Astrocyte (in vitro differentiated cells and primary cell): ENCODE measurements around the gene MXRA8. TPM values are rescaled to one million over a fixed set of nuclear protein-coding genes. Genes with fewer than 3 reads are reported as not detected.

Experiments used
- DNase-seq: peaks from one replicate; pipeline ENCODE4 v3.0.0-alpha.2; 2010; ENCODE audit warnings: low read depth
- FAIRE-seq: peaks from 2 replicates; lab custom pipeline; 2011; peaks lifted over from hg19 to GRCh38; lab: Jason Lieb, UNC
- H2AFZ ChIP-seq: 2 replicates; pipeline ENCODE4 v1.6.0; 2012; ENCODE audit warnings: low read depth, low read length, inconsistent platforms
- H3K27ac ChIP-seq: 2 replicates; pipeline ENCODE4 v1.5.1; 2011; ENCODE audit warnings: low read depth, low read length, inconsistent platforms
- H3K27me3 ChIP-seq: 2 replicates; pipeline ENCODE4 v1.6.0; 2011; ENCODE audit warnings: low read length, inconsistent platforms; ENCODE audit not compliant: insufficient read depth
- H3K36me3 ChIP-seq: 2 replicates; pipeline ENCODE4 v1.5.1; 2011; ENCODE audit warnings: low read length, inconsistent platforms; ENCODE audit not compliant: insufficient read depth
- H3K4me1 ChIP-seq: 2 replicates; pipeline ENCODE4 v1.5.1; 2011; ENCODE audit warnings: low read length, inconsistent platforms; ENCODE audit not compliant: insufficient read depth
- H3K4me2 ChIP-seq: 2 replicates; pipeline ENCODE4 v1.6.0; 2012; ENCODE audit warnings: low read length, inconsistent platforms
- H3K4me3 ChIP-seq: 2 replicates; pipeline ENCODE4 v1.5.1; 2011; ENCODE audit warnings: low read depth, mild to moderate bottlenecking, low read length, inconsistent platforms; ENCODE audit not compliant: insufficient read depth
- H3K79me2 ChIP-seq: 2 replicates; pipeline ENCODE4 v1.6.0; 2012; ENCODE audit warnings: mild to moderate bottlenecking, low read length, inconsistent platforms; ENCODE audit not compliant: insufficient read depth
- H3K9ac ChIP-seq: 2 replicates; pipeline ENCODE4 v1.6.0; 2012; ENCODE audit warnings: mild to moderate bottlenecking, low read length, inconsistent platforms
- H3K9me3 ChIP-seq: 2 replicates; pipeline ENCODE4 v1.5.1; 2012; ENCODE audit warnings: low read depth, mild to moderate bottlenecking, low read length, inconsistent platforms; ENCODE audit not compliant: insufficient read depth
- H4K20me1 ChIP-seq: 2 replicates; pipeline ENCODE4 v1.6.0; 2012; ENCODE audit warnings: low read length, inconsistent platforms; ENCODE audit not compliant: insufficient read depth
- H3K27ac Mint-ChIP-seq: one replicate; pipeline ENCODE4 v1.8.0; 2021; ENCODE audit warnings: mild to moderate bottlenecking, mixed read lengths; ENCODE audit not compliant: unreplicated experiment
- H3K27me3 Mint-ChIP-seq: one replicate; pipeline ENCODE4 v1.8.0; 2021; ENCODE audit warnings: low read depth, mixed read lengths; ENCODE audit not compliant: unreplicated experiment
- H3K36me3 Mint-ChIP-seq: one replicate; pipeline ENCODE4 v1.8.0; 2021; ENCODE audit warnings: low read depth, mixed read lengths; ENCODE audit not compliant: unreplicated experiment
- H3K4me1 Mint-ChIP-seq: one replicate; pipeline ENCODE4 v1.8.0; 2021; ENCODE audit warnings: low read depth, mixed read lengths; ENCODE audit not compliant: unreplicated experiment
- H3K4me3 Mint-ChIP-seq: one replicate; pipeline ENCODE4 v1.8.0; 2021; ENCODE audit warnings: mild to moderate bottlenecking, moderate library complexity, mixed read lengths; ENCODE audit not compliant: unreplicated experiment
- H3K9me3 Mint-ChIP-seq: one replicate; pipeline ENCODE4 v1.8.0; 2021; ENCODE audit warnings: mild to moderate bottlenecking, mixed read lengths; ENCODE audit not compliant: unreplicated experiment
- CTCF ChIP-seq: IDR thresholded peaks from 2 replicates; pipeline ENCODE4 v1.5.1; 2011; ENCODE audit warnings: low read depth, mild to moderate bottlenecking, inconsistent platforms, low read length, moderate library complexity; ENCODE audit not compliant: insufficient read depth
- EZH2 ChIP-seq: IDR thresholded peaks from 2 replicates; pipeline ENCODE4 v1.6.1; 2012; ENCODE audit warnings: mild to moderate bottlenecking, low read length, inconsistent platforms; ENCODE audit not compliant: insufficient read depth
- microRNA-seq: library from miRNA; unstranded; fragments of <30 nt; microRNA quantifications from one replicate; pipeline ENCODE4 v1.2.0, GENCODE V29; 2020
- total RNA-seq: library from RNA; stranded (reverse); gene quantifications from 2 replicates; pipeline ENCODE4 v1.2.1, GENCODE V29; 2021

The MXRA8 gene
- total RNA-seq, 1 donor from 2014 or later, result 112 TPM

- H3K27me3 Mint-ChIP-seq, result no peaks in the 10 kb centered on the region
- Histone ChIP-seq H3K9ac (no peak overlapping the region), H3K4me2 (no peak overlapping the region), H3K36me3 (no peaks in the 10 kb centered on the region), H3K9me3 (no peaks in the 10 kb centered on the region), H3K27ac (no peak overlapping the region), H3K79me2 (peaks cover 44% of the 10 kb centered on the region), H2AFZ (no peak overlapping the region), H3K4me1 (peaks cover 31% of the 10 kb centered on the region), H3K4me3 (no peak overlapping the region), H4K20me1 (peaks cover 73% of the 10 kb centered on the region), H3K27me3 (no peaks in the 10 kb centered on the region)
- H3K36me3 Mint-ChIP-seq, result peaks cover 4% of the 10 kb centered on the region
- H3K27ac Mint-ChIP-seq, result no peak overlapping the region
- peaks cover 8% of the 10 kb centered on the region for H3K4me1 Mint-ChIP-seq
- TF ChIP-seq EZH2 (no peak), CTCF (no peak)
- DNase-seq, result no peak
- FAIRE-seq, result no peak
- no peak overlapping the region for H3K4me3 Mint-ChIP-seq
- H3K9me3 Mint-ChIP-seq, result no peaks in the 10 kb centered on the region
These were observed 55.3 kb downstream of the MXRA8 start for GRCh38 chr1:1302951-1303509.

Small RNA genes within 50 kb of the gene (microRNA-seq; reads per million reads assigned to microRNA genes)
- 3.6 reads per million, percentile 11 among the genes with 10 or more reads in this experiment for gene MIR6727
- not detected for gene MIR6808

Other genes with a start within 250 kb of the MXRA8 start
- gene C1orf159, start 242.5 kb downstream of the MXRA8 start, total RNA-seq, result 10.6 and 13.9 TPM in 2 replicates
- not detected in 2 replicates for gene TTLL10, start 184.7 kb downstream of the MXRA8 start, total RNA-seq
- 0.65 and 0.66 TPM in 2 replicates for gene TNFRSF18, start 152.0 kb downstream of the MXRA8 start, total RNA-seq
- gene TNFRSF4, start 144.4 kb downstream of the MXRA8 start, total RNA-seq, result 0.34 and 0.41 TPM in 2 replicates
- gene SDF4, start 126.6 kb downstream of the MXRA8 start, total RNA-seq, result 175 and 180 TPM in 2 replicates
- 22.4 and 27.5 TPM in 2 replicates for gene B3GALT6, start 126.3 kb downstream of the MXRA8 start, total RNA-seq
- 3.9 and 4.7 TPM in 2 replicates for gene C1QTNF12, start 111.8 kb downstream of the MXRA8 start, total RNA-seq
- 58.7 and 67.4 TPM in 2 replicates for gene UBE2J2, start 84.7 kb downstream of the MXRA8 start, total RNA-seq
- 4.4 and 5.0 TPM in 2 replicates for gene SCNN1D, start 78.1 kb downstream of the MXRA8 start, total RNA-seq
- 60.2 and 64.0 TPM in 2 replicates for gene ACAP3, start 50.6 kb downstream of the MXRA8 start, total RNA-seq
- 28.0 and 29.4 TPM in 2 replicates for gene PUSL1, start 50.0 kb downstream of the MXRA8 start, total RNA-seq
- 75.9 and 84.8 TPM in 2 replicates for gene INTS11, start 33.9 kb downstream of the MXRA8 start, total RNA-seq
- 25.6 and 28.5 TPM in 2 replicates for gene CPTP, start 33.8 kb downstream of the MXRA8 start, total RNA-seq
- 0.41 and 0.50 TPM in 2 replicates for gene TAS1R3, start 27.3 kb downstream of the MXRA8 start, total RNA-seq
- gene DVL1, start 9.1 kb downstream of the MXRA8 start, total RNA-seq, result 54.0 and 55.0 TPM in 2 replicates
- 135 and 139 TPM in 2 replicates for gene AURKAIP1, start 16.7 kb upstream of the MXRA8 start, total RNA-seq
- gene CCNL2, start 40.8 kb upstream of the MXRA8 start, total RNA-seq, result 194 and 197 TPM in 2 replicates
- 87.3 and 88.5 TPM in 2 replicates for gene MRPL20, start 48.7 kb upstream of the MXRA8 start, total RNA-seq
- 0.64 TPM in 1 of 2 replicates, not detected in the other for gene ANKRD65, start 62.7 kb upstream of the MXRA8 start, total RNA-seq
- 60.4 and 81.2 TPM in 2 replicates for gene VWA1, start 77.1 kb upstream of the MXRA8 start, total RNA-seq
- 1.8 and 2.5 TPM in 2 replicates for gene ATAD3C, start 91.1 kb upstream of the MXRA8 start, total RNA-seq
- 55.3 and 63.0 TPM in 2 replicates for gene ATAD3B, start 113.2 kb upstream of the MXRA8 start, total RNA-seq
- 51.1 and 54.9 TPM in 2 replicates for gene ATAD3A, start 153.6 kb upstream of the MXRA8 start, total RNA-seq
- 7.0 and 9.0 TPM in 2 replicates for gene TMEM240, start 182.1 kb upstream of the MXRA8 start, total RNA-seq
- 143 and 145 TPM in 2 replicates for gene SSU72, start 216.3 kb upstream of the MXRA8 start, total RNA-seq
- gene FNDC10, start 241.6 kb upstream of the MXRA8 start, total RNA-seq, result 7.4 and 8.7 TPM in 2 replicates